Parathyroid adenoma (tissue), 2 donors: ENCODE measurements around the gene LYRM1.

ENCODE experiments used
- H2AFZ ChIP-seq: fragments of 300-600 bp; sonication (generic); one replicate; pipeline ENCODE4 v1.7.0; 2017; ENCODE audit warnings: antibody characterized with exemption, mild to moderate bottlenecking
- H3K27ac ChIP-seq: fragments of 300-600 bp; sonication (generic); one replicate; pipeline ENCODE4 v1.7.0; 2017
- H3K27me3 ChIP-seq: fragments of 300-600 bp; sonication (generic); one replicate; pipeline ENCODE4 v1.7.0; 2017; ENCODE audit warnings: low read length; ENCODE audit not compliant: control insufficient read depth, insufficient read depth
- H3K36me3 ChIP-seq: fragments of 300-600 bp; sonication (generic); one replicate; pipeline ENCODE4 v1.7.0; 2017; ENCODE audit warnings: low read length; ENCODE audit not compliant: control insufficient read depth, insufficient read depth
- H3K4me1 ChIP-seq: fragments of 300-600 bp; sonication (generic); one replicate; pipeline ENCODE4 v1.7.0; 2017; ENCODE audit warnings: control low read depth
- H3K4me2 ChIP-seq: fragments of 300-600 bp; sonication (generic); one replicate; pipeline ENCODE4 v1.7.0; 2017; ENCODE audit warnings: low read length
- H3K4me3 ChIP-seq: fragments of 300-600 bp; sonication (generic); one replicate; pipeline ENCODE4 v1.7.0; 2017; ENCODE audit warnings: low read depth, low read length
- H3K79me2 ChIP-seq: fragments of 300-600 bp; sonication (generic); one replicate; pipeline ENCODE4 v1.7.0; 2017; ENCODE audit warnings: control low read depth
- H3K9ac ChIP-seq: fragments of 300-600 bp; sonication (generic); one replicate; pipeline ENCODE4 v1.7.0; 2017; ENCODE audit warnings: mild to moderate bottlenecking
- H3K9me3 ChIP-seq: fragments of 300-600 bp; sonication (generic); one replicate; pipeline ENCODE4 v1.7.0; 2017; ENCODE audit warnings: low read length; ENCODE audit not compliant: control insufficient read depth
- TF ChIP-seq, protein P1 (sequence below): fragments of 300-600 bp; sonication (generic); IDR thresholded peaks from one replicate; pipeline ENCODE4 v1.7.0; 2017; ENCODE audit warnings: antibody characterized with exemption, mild to moderate bottlenecking
- donor health status: primary hyperparathyroidism.

Gene LYRM1

DNA sequence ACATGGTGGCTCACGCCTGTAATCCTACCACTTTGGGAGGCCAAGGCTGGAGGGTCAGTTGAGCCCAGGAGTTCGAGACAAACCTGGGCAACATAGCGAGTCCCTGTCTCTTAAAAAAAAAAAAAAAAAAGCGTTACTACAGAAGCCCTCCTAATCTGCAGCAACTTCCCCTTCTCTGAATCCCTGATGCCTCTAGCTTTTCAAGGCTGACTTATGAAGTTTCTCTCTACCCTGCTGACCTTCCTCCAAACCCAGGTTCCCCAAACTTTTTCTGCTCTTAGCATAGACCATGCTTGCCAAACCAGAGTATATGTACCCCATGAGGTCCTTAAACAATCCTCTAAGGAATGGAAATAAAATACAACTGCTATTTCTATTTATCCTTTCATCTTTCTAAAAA is 16.4 kb downstream of the LYRM1 start:
- Histone ChIP-seq H3K36me3 (no peaks in the 10 kb centered on the region), H3K9ac (no peak overlapping the region), H3K27me3 (no peaks in the 10 kb centered on the region), H3K9me3 (no peaks in the 10 kb centered on the region), H3K27ac (no peak overlapping the region), H3K4me1 (no peaks in the 10 kb centered on the region), H3K4me3 (no peak overlapping the region), H3K4me2 (no peak overlapping the region), H3K79me2 (peaks cover under 1% of the 10 kb centered on the region), H2AFZ (no peak overlapping the region)
- TF ChIP-seq, protein P1, sequence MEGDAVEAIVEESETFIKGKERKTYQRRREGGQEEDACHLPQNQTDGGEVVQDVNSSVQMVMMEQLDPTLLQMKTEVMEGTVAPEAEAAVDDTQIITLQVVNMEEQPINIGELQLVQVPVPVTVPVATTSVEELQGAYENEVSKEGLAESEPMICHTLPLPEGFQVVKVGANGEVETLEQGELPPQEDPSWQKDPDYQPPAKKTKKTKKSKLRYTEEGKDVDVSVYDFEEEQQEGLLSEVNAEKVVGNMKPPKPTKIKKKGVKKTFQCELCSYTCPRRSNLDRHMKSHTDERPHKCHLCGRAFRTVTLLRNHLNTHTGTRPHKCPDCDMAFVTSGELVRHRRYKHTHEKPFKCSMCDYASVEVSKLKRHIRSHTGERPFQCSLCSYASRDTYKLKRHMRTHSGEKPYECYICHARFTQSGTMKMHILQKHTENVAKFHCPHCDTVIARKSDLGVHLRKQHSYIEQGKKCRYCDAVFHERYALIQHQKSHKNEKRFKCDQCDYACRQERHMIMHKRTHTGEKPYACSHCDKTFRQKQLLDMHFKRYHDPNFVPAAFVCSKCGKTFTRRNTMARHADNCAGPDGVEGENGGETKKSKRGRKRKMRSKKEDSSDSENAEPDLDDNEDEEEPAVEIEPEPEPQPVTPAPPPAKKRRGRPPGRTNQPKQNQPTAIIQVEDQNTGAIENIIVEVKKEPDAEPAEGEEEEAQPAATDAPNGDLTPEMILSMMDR = no peak

DNA sequence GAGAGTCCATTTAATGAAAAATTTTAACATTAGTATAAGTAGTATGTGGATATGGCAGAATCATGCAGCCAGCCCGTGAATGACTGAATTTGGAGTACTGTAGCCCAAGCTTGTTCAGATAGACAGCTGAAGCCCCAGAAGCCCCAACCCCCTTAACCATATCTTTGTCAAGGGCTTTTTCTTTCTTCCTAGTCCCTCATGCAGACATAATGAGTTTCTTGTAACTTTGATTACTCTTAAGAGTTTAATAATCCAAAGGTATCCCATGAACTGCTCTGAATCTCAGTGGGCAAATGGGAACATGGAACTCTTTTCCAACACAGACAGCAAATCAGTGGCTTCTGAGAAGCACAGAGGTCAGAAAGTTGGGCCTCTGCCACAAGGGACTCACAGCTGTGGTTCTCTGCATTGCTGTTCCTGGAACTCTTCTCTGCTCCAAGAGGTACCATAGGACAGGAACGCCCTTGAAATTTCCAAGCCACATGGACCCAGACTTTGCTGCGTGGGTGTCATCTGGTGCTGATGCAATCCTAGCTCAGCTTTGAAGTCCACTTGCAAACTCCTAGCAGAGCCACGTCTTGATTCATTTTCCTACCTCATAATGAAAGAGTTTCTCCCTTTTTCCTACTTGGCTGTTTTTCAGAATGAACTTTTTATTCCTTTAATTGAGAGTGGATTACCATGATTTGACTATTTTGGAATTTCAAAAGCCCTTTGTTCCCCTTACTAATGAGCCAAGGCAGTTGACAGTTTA is 18.1 kb downstream of the LYRM1 start:
- no peaks in the 10 kb centered on the region for H3K4me1 ChIP-seq
- no peak overlapping the region for H3K4me2 ChIP-seq
- no peak overlapping the region for H3K9ac ChIP-seq
- no peaks in the 10 kb centered on the region for H3K9me3 ChIP-seq
- no peak overlapping the region for H3K4me3 ChIP-seq
- H3K27me3 ChIP-seq = no peaks in the 10 kb centered on the region
- no peaks in the 10 kb centered on the region for H3K79me2 ChIP-seq
- H3K27ac ChIP-seq = no peak overlapping the region
- no peak overlapping the region for H2AFZ ChIP-seq
- H3K36me3 ChIP-seq = no peaks in the 10 kb centered on the region
- TF ChIP-seq, protein P1 = no peak

DNA sequence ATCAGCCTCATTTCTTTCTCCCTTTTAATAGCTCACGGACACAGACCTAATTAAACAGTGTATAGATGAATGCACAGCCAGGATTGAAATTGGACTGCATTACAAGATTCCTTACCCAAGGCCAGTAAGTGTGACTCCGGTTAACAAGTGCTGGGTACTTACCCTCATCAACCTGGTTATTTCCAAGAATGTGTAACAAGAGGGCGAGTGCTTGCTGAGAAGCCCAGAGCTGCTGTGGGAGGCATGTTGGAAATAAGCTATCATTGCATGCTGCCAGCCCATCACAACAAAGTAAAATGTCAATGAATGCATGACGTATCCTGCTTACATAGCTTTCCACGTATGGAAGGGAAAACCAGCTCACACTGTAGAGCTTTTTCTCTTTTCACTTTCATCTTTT is 19.5 kb downstream of the LYRM1 start:
- Histone ChIP-seq H3K4me1 (no peaks in the 10 kb centered on the region), H2AFZ (no peak overlapping the region), H3K4me3 (no peak overlapping the region), H3K9me3 (no peaks in the 10 kb centered on the region), H3K27me3 (no peaks in the 10 kb centered on the region), H3K36me3 (no peaks in the 10 kb centered on the region), H3K9ac (no peak overlapping the region), H3K4me2 (no peak overlapping the region), H3K79me2 (no peaks in the 10 kb centered on the region), H3K27ac (no peak overlapping the region)
- TF ChIP-seq, protein P1 = no peak

DNA sequence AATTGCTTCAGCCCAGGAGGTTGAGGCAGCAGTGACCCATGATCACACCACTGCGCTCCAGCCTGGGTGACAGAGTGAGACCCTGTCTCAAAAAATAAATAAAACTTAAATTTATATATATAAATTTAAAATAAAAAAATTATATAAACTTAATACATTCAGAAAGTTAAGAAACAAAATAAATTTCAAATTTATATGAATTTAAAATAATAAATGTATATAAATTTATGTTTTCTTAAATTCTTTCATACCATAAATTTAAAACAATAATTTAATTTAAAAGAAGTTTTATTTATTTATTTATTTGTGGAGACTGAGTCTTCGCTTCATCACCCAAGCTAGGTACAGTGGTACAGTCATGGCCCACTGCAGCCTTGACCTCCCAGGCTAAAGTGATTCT is 20.2 kb downstream of the LYRM1 start:
- H3K4me1 ChIP-seq = no peaks in the 10 kb centered on the region
- no peak overlapping the region for H3K9ac ChIP-seq
- no peaks in the 10 kb centered on the region for H3K36me3 ChIP-seq
- no peaks in the 10 kb centered on the region for H3K27me3 ChIP-seq
- H3K9me3 ChIP-seq = no peaks in the 10 kb centered on the region
- H3K4me3 ChIP-seq = no peak overlapping the region
- no peak overlapping the region for H2AFZ ChIP-seq
- TF ChIP-seq, protein P1 = no peak
- H3K4me2 ChIP-seq = no peak overlapping the region
- no peaks in the 10 kb centered on the region for H3K79me2 ChIP-seq
- H3K27ac ChIP-seq = no peak overlapping the region

DNA sequence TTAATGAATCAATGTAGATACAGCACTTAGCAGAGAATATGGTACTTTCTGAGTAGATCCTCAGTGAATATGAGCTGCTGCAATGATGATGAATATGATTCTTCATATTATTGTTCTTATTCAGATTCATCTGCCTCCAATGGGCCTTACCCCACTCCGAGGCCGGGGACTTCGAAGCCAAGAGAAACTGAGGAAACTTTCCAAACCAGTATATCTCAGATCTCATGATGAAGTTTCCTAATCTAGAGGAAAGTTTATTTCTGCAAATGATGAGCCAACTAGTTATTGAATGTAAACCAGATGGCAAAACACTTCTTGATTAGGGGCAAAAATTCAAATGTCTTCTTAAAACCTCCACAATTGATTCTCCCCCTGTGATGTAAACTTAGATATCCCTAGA is 23.3 kb downstream of the LYRM1 start:
- Histone ChIP-seq H3K27ac (no peak overlapping the region), H3K27me3 (no peaks in the 10 kb centered on the region), H3K36me3 (no peaks in the 10 kb centered on the region), H3K4me1 (no peaks in the 10 kb centered on the region), H3K4me2 (no peak overlapping the region), H3K79me2 (no peaks in the 10 kb centered on the region), H3K9me3 (no peaks in the 10 kb centered on the region), H3K4me3 (no peak overlapping the region), H3K9ac (no peak overlapping the region), H2AFZ (no peak overlapping the region)
- TF ChIP-seq, protein P1 = no peak
